Right kidney (tissue), 1 donor: ENCODE results near the gene IGLL1.
"Not testable (repeated sequence)": the region's sequence is repeated elsewhere in the genome, so short reads cannot be mapped to it uniquely, and the experiment has no call there.

Experiments used
- DNase-seq: peaks from one replicate; pipeline ENCODE4 v3.0.0-alpha.2; 2016

IGLL1 gene

DNA sequence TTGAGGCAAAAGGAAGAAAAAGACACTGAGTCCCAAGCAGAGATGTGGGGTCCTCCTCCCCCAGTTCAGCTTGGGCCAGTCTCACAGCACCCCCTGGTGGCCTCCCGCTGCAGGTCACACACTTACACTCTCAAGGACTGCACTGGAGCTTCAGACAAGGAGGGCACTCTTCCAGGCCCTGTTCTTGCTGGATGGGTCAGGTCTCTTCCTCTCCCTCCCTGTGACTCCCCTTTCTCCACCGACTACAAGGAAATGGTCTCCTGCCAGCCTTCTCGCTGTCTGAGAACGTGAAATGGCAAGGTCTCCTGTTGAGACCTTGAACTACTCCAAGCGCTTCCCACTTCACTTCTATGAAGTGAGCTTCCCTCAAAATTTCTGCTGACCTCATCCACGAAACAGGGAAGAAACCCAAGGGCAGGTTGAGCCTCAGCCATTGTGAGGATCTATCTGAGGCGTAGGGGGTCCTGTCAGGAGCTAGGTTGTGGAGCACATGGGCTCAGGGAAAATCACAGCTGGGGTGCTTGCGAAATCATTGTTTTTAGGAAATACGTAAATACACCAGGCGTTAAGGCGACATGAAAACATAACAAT is 11.2 kb upstream of the IGLL1 start:
- DNase-seq: peak; percentile 69

DNA sequence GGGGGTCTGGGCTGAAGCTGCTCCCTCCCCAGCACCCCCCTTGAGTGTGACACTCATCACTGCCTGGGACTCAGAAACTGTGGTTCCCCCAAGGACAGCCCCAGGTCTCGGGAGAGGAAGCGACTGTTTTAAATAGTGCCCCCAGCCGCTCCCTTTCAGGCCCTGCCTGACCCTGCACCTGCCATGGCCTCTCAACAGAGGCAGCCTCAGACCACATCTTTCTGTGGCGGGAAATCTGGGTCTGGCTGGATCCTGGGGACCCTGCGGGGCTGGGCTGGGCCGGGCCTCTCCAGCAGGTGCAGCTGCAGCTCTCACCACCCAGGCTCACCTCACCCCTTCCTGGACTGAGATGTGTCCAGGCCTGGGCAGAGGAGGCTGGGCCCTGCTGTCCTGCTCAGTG is 3.7 kb upstream of the IGLL1 start:
- DNase-seq: no peak

DNA sequence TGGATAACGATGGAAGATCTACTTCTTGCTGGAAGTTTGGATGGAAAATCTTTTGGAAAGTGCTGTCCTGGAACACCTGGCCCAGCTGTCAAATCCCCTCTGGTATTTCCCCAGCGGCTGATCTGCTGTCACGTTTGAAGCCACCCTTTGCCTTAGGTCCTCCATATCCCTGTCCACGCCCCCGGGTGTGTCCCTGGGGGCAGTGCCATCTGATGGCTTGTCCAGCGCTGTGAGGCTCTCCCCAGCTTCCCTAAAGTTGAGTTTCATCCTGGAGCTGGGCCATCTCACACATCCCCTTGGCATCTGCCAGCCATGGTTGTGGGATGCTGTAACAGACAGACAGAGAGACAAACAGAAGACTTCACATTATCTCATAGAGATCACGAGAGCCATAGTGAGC is 3.1 kb upstream of the IGLL1 start:
- DNase-seq: no peak

DNA sequence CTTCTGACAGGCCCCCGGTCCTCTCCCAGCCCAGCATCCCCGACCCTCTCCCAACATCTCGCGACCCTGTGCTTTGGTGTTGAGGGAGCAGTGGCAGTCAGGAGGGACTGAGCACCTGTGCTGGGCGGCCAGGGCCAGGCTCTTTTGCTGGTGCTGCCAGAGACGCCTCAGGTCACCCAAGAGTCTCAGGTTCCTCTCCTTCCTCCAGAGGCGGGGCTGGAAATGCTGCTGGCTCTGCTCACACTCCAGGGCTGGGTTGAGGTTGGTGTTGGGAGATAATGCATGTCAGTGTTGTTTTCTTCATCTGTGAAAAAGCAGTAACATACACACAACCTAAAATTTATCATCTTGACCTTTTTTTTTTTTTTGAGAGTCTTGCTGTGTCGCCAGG is 1.2 kb upstream of the IGLL1 start:
- no peak for DNase-seq

DNA sequence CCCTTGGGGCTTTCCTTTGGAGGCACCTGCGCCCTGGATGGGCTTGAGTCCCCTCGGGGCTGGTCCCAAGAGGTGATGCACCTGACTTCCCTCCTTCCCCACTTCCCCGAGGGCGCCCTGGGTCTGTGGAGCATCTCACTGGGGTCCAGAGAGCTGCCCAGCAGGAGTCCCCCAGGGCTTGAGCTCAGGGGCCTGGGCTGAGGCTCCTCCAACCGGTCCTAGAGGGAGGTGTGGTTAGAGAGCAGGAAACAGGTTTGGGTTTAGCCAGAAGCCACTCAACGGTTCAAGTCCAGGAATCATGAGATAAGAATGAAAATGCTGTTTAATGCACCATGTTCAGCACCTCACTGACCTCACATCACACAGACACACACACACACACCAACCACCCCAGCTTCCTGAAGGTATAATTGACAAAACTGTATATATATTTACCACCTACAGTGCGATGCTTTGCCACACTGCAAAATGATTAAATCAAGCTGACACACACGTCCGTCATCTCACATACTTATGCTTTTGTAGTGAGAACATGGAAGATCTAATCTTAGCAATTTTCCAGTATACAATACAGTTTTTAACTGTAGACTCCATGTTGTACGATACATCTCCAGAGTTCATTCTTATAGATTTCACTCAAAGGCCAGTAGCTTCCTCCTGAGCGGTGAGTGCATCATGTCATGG is 628 bp upstream of the IGLL1 start:
- DNase-seq: no peak

DNA sequence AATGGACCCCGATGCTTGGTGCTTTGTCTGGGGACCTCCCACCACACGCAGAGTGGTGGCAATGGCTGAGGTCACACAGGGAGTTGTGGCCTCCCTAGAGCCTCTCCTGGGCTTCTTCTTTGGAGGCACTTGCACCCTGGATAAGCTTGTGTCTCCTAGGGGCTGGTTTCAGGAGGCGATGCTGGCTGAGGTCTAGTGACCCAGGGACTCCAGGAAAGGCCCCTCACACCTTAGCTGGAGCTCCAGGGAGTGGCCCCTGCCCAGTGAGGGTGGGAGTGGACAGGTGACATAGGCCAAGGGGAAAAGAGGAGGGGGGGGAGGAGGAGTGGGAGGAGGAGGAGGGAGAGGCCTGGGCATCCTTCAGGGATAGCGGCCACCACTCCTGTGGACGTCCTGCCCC is 810 bp downstream of the IGLL1 start:
- DNase-seq: no peak

GRCh38 chr22:23578306-23578705 is 1.8 kb downstream of the IGLL1 start:
- no peak for DNase-seq

DNA sequence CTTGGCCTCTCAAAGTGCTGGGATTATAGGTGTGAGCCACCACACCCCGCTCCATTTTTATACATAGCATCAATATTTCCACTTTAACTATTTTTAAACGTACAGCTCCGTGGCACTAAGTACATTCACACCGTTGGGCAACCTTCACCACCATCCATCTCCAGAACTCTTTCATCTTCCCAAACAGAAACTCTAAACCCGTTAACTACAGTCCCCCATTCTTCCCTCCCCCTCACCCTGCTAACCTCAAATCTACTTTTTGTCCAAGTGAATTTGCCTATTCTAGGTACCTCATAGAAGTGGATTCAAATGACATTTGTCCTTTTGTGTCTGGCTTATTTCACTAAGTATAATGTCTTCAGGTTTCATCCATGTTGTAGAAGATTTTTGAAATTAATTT is 3.4 kb downstream of the IGLL1 start:
- no peak for DNase-seq

GRCh38 chr22:23575601-23576000 is 4.5 kb downstream of the IGLL1 start:
- no peak for DNase-seq

GRCh38 chr22:23574877-23575276 is 5.2 kb downstream of the IGLL1 start:
- no peak for DNase-seq

GRCh38 chr22:23574371-23574811 is 5.7 kb downstream of the IGLL1 start:
- DNase-seq: no peak

DNA sequence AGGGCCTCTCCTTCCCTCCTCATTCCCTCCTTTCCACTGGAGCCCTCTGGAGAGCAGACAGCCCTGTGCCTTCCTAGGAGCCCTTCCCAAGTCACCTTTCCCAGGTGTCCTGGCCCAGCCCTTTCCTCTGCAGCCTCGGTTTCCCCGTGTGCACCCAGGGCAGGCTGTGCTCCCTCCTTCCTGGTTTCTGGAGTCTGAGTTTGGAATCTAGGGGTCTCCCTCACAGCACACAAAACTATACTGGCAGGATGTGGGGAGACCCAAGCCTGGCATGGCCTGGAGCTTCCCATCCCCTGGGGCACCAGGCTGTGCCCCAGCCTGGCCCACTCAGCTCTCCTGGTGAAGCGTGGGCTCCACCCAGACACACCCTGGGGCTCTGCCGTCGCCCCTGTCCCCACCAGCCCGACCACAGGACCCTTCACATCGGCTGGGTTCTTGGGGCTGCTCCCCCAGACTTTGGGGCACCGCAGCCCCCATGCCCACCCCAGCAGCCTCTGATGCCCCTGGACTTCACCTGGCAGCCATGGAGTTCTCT is 6.3 kb downstream of the IGLL1 start:
- DNase-seq: not testable (repeated sequence)

GRCh38 chr22:23573106-23573505 is 7.0 kb downstream of the IGLL1 start:
- DNase-seq: not testable (repeated sequence)

GRCh38 chr22:23571486-23571885 is 8.6 kb downstream of the IGLL1 start:
- DNase-seq: no peak

GRCh38 chr22:23570681-23571080 is 9.4 kb downstream of the IGLL1 start:
- no peak for DNase-seq

DNA sequence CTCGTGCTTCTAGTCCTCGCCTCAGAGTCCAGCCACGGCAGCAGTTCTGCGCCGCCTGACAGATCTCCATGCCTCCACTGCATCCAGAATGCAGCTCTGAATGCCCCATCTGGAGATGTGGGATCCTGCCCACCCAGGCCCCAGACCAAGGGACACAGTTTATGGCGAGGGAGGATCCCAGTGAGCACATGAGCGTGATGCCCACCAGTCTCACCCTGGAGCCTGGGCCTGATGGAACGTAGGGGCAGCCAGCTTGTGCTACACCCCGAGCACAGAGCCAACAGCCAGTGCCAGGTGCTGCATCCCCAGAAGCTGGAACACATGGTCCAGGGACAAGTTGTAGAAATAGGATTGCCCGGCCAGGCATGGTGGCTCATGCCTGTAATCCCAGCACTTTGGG is 10.4 kb downstream of the IGLL1 start:
- no peak for DNase-seq

DNA sequence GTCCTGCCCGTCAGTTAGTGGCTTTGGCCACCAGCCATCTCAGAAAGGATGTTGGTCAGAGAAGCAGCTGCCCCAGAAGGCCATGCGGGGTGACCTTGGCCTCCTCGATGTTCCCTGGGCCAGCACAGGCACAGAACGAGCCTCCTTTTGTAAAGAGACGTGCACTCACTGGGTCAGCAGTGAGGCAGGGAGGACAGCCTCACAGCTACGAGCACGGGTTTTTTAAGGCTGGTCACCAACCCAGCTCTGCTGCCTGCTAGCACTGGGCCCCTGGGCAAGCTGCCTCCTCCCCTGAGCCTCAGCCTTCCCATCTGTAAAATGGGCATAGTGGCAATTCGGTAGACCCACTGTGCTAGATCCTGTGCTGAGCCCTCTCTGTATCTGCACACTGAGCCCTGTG is 10.8 kb downstream of the IGLL1 start:
- no peak for DNase-seq

GRCh38 chr22:23566705-23567475 is 13.2 kb downstream of the IGLL1 start:
- no peak for DNase-seq

DNA sequence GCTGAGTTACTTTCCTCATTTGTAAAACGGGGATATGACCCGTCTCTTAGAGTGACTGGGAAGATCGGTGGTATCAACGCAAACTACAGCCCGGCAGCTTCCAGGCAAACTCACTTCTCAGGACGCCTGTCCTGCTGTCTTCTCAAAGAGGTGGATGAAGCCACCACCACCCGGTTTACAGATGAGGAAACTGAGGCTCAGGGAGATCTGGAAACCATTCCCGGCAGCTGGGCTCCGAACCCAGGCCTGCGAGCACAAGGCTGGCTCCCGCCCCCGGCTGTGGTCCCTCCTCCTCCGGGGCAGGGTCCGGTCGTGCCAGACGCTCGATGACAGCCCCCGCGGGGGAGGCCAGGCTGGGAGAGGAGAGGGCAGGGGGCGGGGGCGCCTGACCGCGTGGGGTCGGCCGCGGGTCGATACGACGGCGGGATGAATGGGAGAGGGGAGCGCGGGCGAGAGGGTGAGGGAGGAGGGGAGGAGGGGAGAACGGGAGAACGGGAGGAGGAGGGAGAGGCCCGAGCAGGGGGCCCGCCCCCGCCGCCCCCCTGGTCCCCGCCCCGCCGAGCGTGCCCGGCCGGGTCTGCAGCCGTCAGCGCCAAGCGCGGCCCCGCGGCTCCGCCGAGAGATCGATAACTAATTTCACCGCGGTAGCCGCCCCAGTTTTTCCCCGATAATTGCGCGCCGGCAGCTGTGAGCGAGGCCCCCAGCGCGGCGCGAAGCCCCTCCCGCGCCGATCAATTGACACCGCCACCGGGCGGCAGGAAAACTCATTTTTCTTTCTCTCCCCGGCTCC is 14.0 kb downstream of the IGLL1 start:
- peak; percentile 70 for DNase-seq

DNA sequence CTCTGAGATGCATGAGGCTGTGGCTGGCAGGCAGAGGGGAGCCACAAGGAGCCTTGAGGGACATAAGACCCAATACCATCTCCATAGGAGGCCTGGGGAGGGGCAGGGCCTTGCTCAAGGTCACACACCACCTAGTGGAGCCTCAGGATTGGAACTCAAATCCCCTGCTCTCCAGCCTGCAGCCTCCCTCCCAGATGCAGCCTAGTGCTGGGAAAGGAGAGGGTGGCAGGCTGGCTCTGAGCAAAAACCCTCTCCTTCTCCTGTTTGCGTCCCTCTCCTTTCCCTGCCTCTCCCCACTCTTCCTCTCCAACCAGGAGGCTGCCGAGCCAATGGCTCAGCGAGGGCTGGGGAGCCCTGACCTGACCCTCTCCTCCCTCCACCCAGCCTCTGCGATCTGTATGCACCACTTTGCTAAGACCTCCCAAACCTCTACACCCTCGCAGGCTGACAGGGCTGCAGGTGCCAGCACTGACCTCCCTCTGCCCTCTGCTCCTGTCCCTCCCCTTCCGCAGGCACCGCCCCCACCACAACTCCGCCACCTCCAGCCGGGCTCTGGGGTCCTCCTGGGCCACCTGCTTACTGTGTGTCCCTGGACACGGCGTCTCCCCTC is 14.7 kb downstream of the IGLL1 start:
- peak; percentile 48 for DNase-seq

DNA sequence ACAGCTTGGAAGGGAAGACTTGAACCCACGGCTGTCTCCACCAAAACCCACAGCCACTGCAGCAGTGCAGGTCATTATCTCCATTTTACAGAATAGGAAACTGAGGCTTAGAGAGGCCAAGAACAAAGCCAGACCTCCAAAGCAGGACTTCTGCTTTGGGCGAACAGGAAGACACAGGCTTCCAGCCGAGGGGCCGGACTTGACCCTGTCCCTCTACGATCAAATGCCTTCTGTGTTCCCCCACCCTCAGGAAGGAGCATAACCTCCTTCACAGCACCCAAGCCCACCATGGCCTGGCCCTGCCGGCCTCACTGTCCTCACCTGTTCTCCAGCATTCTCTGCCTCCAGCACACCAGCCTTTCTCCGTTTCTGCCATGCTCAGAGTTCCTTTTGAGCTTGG is 15.8 kb downstream of the IGLL1 start:
- DNase-seq: no peak

- DNase-seq: no peak
Observed at GRCh38 chr22:23563111-23563510, 17.0 kb downstream of the IGLL1 start.
